HUES48 (cell line): ENCODE data around the gene RBMX2.
A peak's percentile ranks its signal among the peaks of the same experiment; 100 is the strongest.
"Not testable (repeated sequence)": the region's sequence is repeated elsewhere in the genome, so short reads cannot be mapped to it uniquely, and the experiment has no call there.

ENCODE experiments used
- H3K27ac ChIP-seq: one replicate; pipeline ENCODE4 v1.7.0; 2013; ENCODE audit warnings: low read depth, low read length, inconsistent platforms
- H3K27me3 ChIP-seq: 2 replicates; pipeline ENCODE4 v1.6.1; 2013; ENCODE audit warnings: mild to moderate bottlenecking, low read length; ENCODE audit not compliant: control insufficient read depth, insufficient read depth
- H3K36me3 ChIP-seq: 2 replicates; pipeline ENCODE4 v1.6.1; 2013; ENCODE audit warnings: low read length; ENCODE audit not compliant: control insufficient read depth, insufficient read depth
- H3K4me1 ChIP-seq: 2 replicates; pipeline ENCODE4 v1.6.1; 2013; ENCODE audit warnings: mild to moderate bottlenecking, low read length; ENCODE audit not compliant: control insufficient read depth, insufficient read depth
- H3K4me3 ChIP-seq: 2 replicates; pipeline ENCODE4 v1.5.1; 2013; ENCODE audit warnings: mild to moderate bottlenecking, low read depth, low read length
- H3K9ac ChIP-seq: 2 replicates; pipeline ENCODE4 v1.6.1; 2013; ENCODE audit warnings: mild to moderate bottlenecking, low read depth, low read length, moderate library complexity
- H3K9me3 ChIP-seq: 2 replicates; pipeline ENCODE4 v1.6.1; 2013; ENCODE audit warnings: low read length; ENCODE audit not compliant: control insufficient read depth, insufficient read depth

RBMX2 gene, protein sequence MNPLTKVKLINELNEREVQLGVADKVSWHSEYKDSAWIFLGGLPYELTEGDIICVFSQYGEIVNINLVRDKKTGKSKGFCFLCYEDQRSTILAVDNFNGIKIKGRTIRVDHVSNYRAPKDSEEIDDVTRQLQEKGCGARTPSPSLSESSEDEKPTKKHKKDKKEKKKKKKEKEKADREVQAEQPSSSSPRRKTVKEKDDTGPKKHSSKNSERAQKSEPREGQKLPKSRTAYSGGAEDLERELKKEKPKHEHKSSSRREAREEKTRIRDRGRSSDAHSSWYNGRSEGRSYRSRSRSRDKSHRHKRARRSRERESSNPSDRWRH

DNA sequence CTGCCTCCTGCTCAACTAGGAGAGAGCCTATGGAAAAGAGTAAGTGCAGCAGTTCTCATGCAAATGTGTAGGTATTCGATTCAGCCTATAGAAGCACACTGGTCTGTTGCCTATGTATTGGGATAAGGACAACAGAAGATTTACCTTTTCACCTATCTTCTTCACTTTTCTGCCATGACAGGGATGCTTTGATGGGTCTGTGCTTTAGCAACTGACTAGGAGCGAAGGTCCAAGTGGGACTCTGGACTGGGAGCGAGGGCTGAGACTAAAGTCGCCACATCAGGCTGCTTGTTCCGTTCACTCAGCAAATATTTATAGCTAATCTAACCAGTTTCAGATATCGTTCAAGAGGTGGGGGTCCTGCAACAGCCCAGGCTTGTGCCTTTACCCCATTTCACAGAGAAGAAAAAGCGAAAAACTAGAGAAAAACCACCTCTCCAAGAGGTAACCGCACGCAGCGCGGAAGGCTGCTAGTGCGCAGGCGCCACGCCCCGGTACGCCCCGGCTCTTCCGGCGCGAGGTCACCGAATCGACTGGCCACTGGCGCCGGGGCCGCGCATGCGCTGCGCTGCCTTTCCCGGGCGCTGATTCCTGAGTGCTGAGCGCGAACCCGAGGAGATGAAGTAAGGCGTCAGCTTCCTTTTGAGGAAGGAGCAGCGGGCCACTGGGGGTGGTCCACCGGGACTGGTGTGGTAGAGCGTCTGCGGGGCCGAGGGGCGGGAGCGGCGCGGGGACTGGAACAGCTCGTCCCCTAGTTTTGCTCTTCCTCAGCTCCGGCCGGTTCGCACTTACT, at the start of gene RBMX2:
RBMX2 (plus strand) TSS at position 573 of the 793 bp plus-strand sequence; CDS start at position 619, 46 bp downstream.
- peak within 1 kb of the TSS; percentile 94 for H3K4me3 ChIP-seq
- peak within 1 kb of the TSS; percentile 89 for H3K9ac ChIP-seq
- peaks cover 22% of the 10 kb centered on the region for H3K27me3 ChIP-seq
- peaks cover 16% of the 10 kb centered on the region for H3K36me3 ChIP-seq
- no peaks in the 10 kb centered on the region for H3K4me1 ChIP-seq
- no peaks in the 10 kb centered on the region for H3K9me3 ChIP-seq
- H3K27ac ChIP-seq: peak within 1 kb of the TSS; percentile 84

DNA sequence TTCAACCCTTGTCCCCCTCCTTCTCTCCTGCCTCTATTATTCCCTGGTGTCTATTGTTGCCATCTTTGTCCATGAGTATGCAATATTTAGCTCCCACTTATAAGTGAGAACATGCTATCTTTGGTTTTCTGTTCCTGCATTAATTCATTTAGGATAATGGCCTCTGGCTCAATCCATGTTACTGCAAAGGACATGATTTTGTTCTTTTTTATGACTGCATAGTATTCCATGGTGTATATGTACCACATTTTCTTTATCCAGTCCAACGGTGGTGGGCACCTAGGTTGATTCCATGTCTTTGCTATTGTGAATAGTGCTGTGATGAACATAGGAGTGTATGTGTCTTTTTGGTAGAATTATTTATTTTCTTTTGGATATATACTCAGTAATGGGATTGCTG, 49.7 kb upstream of the RBMX2 start:
- H3K9me3 ChIP-seq, H3K27ac ChIP-seq, H3K4me1 ChIP-seq, H3K9ac ChIP-seq, H3K4me3 ChIP-seq, H3K27me3 ChIP-seq: not testable (repeated sequence)
- H3K36me3 ChIP-seq: peaks cover 13% of the 10 kb centered on the region

DNA sequence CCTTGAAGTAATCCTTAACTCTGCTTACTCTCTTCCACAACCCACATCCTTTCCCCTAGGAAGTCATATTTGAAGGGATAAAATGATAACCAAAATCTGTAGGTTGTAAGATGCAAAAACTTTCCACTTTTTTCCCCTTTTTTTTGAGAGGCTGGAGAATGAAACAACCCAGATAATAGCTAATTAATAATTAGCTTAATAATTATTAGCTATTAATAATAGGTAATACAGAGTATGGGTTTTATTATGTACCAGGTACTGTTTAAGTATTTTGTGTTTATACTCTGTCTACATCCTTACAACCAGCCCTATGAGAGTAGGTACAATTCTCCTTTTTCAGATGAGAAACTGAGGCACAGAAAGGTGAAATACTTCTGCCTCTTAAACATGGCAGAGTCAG, 25.7 kb upstream of the RBMX2 start:
- no peaks in the 10 kb centered on the region for H3K4me1 ChIP-seq
- H3K27ac ChIP-seq: no peak overlapping the region
- no peak overlapping the region for H3K9ac ChIP-seq
- peaks cover 3% of the 10 kb centered on the region; the same call in 1 of the 2 replicates for H3K36me3 ChIP-seq
- no peak overlapping the region for H3K4me3 ChIP-seq
- peaks cover 2% of the 10 kb centered on the region; the same call in 1 of the 2 replicates for H3K27me3 ChIP-seq
- no peaks in the 10 kb centered on the region for H3K9me3 ChIP-seq

DNA sequence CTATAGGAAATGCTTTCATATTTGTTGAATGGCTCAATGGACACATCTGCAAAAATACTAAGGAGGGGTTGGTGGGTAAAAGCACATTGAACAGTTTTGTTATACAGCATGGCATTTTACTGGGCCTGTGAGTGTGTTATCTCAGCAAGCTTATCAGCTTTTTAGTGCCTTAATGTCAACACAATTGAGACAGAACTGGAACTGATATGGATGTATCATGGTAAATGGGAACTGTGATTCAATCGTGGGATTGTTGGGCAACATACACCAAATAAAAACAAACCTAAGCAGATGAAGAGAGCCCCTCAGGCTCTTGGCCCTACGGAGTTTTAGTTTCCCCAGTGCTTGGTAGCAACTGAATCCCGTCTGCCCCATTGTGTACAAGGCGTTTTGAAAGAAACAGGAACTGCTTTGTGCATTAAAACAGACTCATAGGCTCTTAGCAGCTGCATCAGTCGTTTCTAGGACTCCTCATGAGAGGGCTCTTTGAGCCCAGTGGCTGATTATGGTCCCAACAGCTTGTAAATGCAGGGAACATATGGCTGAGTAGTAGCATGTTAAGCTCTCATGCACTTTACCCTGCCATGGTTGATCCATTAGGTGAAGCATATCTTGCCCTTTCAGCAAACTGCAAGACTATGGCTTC, 23.6 kb upstream of the RBMX2 start:
- Histone ChIP-seq H3K36me3 (peaks cover 2% of the 10 kb centered on the region; the same call in 1 of the 2 replicates), H3K4me3 (no peak overlapping the region), H3K27me3 (peaks cover 5% of the 10 kb centered on the region; the same call in 1 of the 2 replicates), H3K9ac (no peak overlapping the region), H3K9me3 (no peaks in the 10 kb centered on the region), H3K27ac (no peak overlapping the region), H3K4me1 (no peaks in the 10 kb centered on the region)

DNA sequence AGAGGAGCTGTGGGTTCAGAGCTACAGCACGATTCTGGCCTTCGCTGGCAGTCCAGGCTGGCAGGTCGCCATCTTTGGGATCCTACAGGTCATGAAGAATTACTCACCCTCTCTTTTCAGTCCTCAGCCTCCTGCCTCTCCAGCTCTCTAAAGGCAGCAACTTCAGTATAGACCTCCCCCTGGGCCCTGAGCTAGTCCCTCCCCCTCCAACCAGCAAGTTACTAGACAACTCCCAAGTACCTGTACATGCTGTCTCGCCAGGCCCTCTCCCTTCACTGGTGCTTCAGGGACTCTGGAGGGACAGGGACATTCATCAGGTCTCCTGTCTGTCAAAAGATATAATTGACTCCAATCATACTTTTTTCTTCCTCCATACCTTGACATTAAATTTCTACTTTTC, 16.3 kb upstream of the RBMX2 start, which contains the start of gene GPR119:
GPR119 (minus strand) TSS at position 155 of the 400 bp plus-strand sequence. CDS start 227 bp downstream, outside the sequence.
- no peaks in the 10 kb centered on the region for H3K4me1 ChIP-seq
- H3K9me3 ChIP-seq: no peaks in the 10 kb centered on the region
- peaks cover 8% of the 10 kb centered on the region; the same call in 1 of the 2 replicates for H3K27me3 ChIP-seq
- H3K36me3 ChIP-seq: no peaks in the 10 kb centered on the region
- no peak within 1 kb of the TSS for H3K9ac ChIP-seq
- no peak within 1 kb of the TSS for H3K4me3 ChIP-seq
- no peak within 1 kb of the TSS for H3K27ac ChIP-seq

DNA sequence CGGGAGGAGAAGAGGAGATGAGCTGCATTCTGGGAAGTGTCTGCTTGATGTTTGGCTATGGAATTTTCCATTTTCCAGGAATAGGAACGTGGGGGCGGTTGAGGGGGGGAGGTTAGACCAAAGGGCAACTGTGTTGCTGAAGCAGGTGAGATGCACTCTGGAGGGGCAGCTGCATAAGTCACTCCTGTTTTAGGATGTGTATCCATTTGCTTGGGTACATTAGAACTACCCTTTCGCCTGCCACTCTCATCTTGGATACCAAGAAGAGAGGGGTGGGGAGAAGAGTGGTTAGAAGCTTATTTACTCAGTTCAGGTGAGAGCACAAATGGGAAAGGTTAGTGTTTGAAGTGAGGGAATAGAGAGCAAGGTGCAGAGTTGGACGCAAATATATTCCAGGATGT, 15.4 kb upstream of the RBMX2 start:
- Histone ChIP-seq H3K27ac (no peak overlapping the region), H3K27me3 (peaks cover 8% of the 10 kb centered on the region; the same call in 1 of the 2 replicates), H3K9me3 (no peaks in the 10 kb centered on the region), H3K9ac (no peak overlapping the region), H3K36me3 (no peaks in the 10 kb centered on the region), H3K4me1 (no peaks in the 10 kb centered on the region), H3K4me3 (no peak overlapping the region)

DNA sequence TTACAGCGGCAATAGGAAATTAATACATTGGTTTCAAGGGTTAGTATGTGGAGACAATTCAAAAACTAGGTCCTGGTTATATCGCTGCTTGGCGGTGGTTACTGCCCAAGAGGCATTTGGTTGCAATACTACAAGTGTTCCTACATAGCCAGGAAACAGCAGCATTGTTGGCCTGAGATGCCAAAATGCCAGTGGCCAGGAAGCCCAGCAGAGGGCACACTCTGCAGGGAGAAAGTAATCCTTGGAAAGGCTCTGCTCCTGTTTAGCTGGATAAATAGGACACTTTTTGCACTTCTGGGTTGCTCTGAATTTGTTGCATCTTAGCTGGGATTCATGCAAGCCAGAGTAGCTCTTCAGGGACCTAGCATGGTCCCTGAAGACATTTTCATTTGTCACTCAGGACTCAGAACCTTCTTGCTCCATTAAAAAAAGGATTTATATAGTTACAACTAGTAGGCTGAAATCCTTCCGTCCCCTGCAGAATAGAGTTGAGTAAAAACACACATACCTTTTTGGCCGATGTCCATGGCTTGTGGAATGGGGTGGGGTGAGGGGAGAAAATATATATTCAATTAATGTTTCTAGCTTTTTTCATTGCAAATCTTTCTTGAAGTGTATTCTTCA, 8.2 kb upstream of the RBMX2 start:
- Histone ChIP-seq H3K9ac (no peak overlapping the region), H3K4me3 (no peak overlapping the region), H3K27me3 (peaks cover 13% of the 10 kb centered on the region), H3K9me3 (no peaks in the 10 kb centered on the region), H3K36me3 (no peaks in the 10 kb centered on the region), H3K27ac (no peak overlapping the region), H3K4me1 (no peaks in the 10 kb centered on the region)

DNA sequence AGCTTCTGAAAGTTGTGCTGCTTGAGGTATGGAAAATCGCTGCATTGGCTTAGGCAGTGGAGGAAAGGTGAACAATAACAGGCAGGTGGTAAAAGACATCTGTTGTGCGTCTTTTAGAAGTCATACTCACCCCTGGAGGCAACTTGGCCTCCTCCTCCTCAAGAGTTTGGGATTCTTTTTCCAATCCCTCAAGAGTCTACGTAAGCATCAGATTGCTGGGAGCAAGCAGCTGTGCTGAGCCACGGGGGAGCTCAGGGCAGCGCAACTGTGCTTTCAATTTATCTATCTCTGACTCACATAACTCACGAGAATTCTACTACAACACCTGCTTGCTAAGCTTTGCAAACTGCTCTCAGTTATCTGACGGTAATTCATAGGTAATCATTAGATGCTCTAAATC, 6.4 kb upstream of the RBMX2 start:
- Histone ChIP-seq H3K4me1 (no peaks in the 10 kb centered on the region), H3K36me3 (no peaks in the 10 kb centered on the region), H3K4me3 (no peak overlapping the region), H3K9ac (no peak overlapping the region), H3K27ac (no peak overlapping the region), H3K9me3 (no peaks in the 10 kb centered on the region), H3K27me3 (peaks cover 26% of the 10 kb centered on the region)

DNA sequence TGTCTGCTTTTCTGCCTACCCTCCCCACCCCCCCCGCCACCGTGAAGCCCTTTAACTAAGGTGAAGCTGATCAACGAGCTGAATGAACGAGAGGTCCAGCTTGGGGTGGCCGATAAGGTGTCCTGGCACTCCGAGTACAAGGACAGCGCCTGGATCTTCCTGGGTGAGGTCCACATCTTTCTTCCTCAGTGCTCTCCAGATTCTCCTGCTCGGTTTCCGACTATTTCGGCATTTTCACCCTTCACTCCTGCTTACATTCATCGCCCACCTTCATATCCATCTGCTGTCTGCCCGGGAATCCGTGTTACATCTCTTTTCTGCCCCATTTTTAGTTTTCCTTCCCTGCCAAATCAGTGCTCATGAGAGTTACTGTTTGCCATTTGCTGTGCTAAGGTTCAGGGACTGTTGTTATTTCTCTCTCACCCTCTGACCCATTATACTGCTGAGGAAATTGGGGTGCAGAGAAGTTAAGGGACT, 459 bp downstream of the RBMX2 start:
- Histone ChIP-seq H3K9me3 (no peaks in the 10 kb centered on the region), H3K4me1 (no peaks in the 10 kb centered on the region), H3K27ac (peak overlapping the region; percentile 73), H3K36me3 (peaks cover 22% of the 10 kb centered on the region), H3K9ac (peak overlapping the region; percentile 51), H3K4me3 (peak overlapping the region; percentile 94), H3K27me3 (peaks cover 20% of the 10 kb centered on the region)

DNA sequence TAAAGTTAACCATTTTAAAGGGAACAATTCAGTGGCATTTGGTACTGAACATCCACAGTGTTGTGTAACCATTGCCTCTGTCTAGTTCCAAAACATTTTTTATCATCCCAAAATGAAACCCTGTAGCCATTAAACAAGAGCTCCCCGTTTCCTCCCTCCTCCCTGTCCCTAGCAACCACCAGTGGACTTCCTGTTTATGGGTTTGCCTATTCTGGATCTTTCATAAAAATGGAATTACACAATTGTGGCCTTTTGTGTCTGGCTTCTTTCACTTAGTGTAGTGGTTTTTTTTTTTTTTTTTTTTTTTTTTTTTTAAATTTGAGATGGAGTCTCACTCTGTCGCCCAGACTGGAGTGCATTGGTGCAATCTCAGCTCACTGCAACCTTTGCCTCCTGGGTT, 11.6 kb downstream of the RBMX2 start:
- no peak overlapping the region for H3K27ac ChIP-seq

More for the DNA sequence above, 11.6 kb downstream of the RBMX2 start:
- no peak overlapping the region for H3K9ac ChIP-seq
- no peaks in the 10 kb centered on the region for H3K9me3 ChIP-seq
- no peaks in the 10 kb centered on the region for H3K27me3 ChIP-seq
- no peak overlapping the region for H3K4me3 ChIP-seq
- H3K36me3 ChIP-seq: peaks cover 53% of the 10 kb centered on the region
- no peaks in the 10 kb centered on the region for H3K4me1 ChIP-seq
